Measurements from ENCODE around the gene COL6A5.
"Not testable (repeated sequence)": the region's sequence is repeated elsewhere in the genome, so short reads cannot be mapped to it uniquely, and the experiment has no call there.

Gene COL6A5

GRCh38 chr3:130386604-130387263, 41.3 kb downstream of the COL6A5 start:
- DNase-seq: no peak

GRCh38 chr3:130389743-130390478, 44.4 kb downstream of the COL6A5 start:
- DNase-seq: no peak

GRCh38 chr3:130392266-130392665, 46.8 kb downstream of the COL6A5 start:
- DNase-seq: no peak

- no peak for DNase-seq
Measured at GRCh38 chr3:130393594-130393993, 48.1 kb downstream of the COL6A5 start.

GRCh38 chr3:130395331-130395730, 49.9 kb downstream of the COL6A5 start:
- DNase-seq: no peak

GRCh38 chr3:130395916-130396315, 50.4 kb downstream of the COL6A5 start:
- DNase-seq: no peak

GRCh38 chr3:130404401-130404800, 58.9 kb downstream of the COL6A5 start:
- DNase-seq: no peak

GRCh38 chr3:130405956-130406355, 60.5 kb downstream of the COL6A5 start:
- DNase-seq: no peak

GRCh38 chr3:130408253-130408652, 62.8 kb downstream of the COL6A5 start:
- DNase-seq: not testable (repeated sequence)

- DNase-seq: no peak
Measured at GRCh38 chr3:130411320-130411719, 65.8 kb downstream of the COL6A5 start.

- DNase-seq: no peak
Measured at GRCh38 chr3:130412991-130413560, 67.6 kb downstream of the COL6A5 start.

- DNase-seq: no peak
Measured at GRCh38 chr3:130414457-130414856, 69.0 kb downstream of the COL6A5 start.

- no peak for DNase-seq
Measured at GRCh38 chr3:130420466-130420865, 75.0 kb downstream of the COL6A5 start.

- DNase-seq: no peak
Measured at GRCh38 chr3:130423064-130423463, 77.6 kb downstream of the COL6A5 start.

GRCh38 chr3:130424837-130425236, 79.4 kb downstream of the COL6A5 start:
- DNase-seq: no peak

- no peak for DNase-seq
Measured at GRCh38 chr3:130425484-130425883, 80.0 kb downstream of the COL6A5 start.

GRCh38 chr3:130426206-130426605, 80.7 kb downstream of the COL6A5 start:
- no peak for DNase-seq

- DNase-seq: no peak
Measured at GRCh38 chr3:130428871-130429712, 83.6 kb downstream of the COL6A5 start.

- no peak for DNase-seq
Measured at GRCh38 chr3:130429713-130430023, 84.2 kb downstream of the COL6A5 start.

- no peak for DNase-seq
Measured at GRCh38 chr3:130430266-130430665, 84.8 kb downstream of the COL6A5 start.

GRCh38 chr3:130432086-130432485, 86.6 kb downstream of the COL6A5 start:
- DNase-seq: not testable (repeated sequence)

- no peak for DNase-seq
Measured at GRCh38 chr3:130433306-130433705, 87.8 kb downstream of the COL6A5 start.

GRCh38 chr3:130442284-130442683, 96.8 kb downstream of the COL6A5 start:
- no peak for DNase-seq

Measured in stimulated activated CD8-positive, alpha-beta memory T cell treated with anti-CD3 and anti-CD28 coated beads, Interleukin-4, amount 100 ng/mL, for 48 hours (primary cell).